ENCODE measurements around the gene ITGA1.

Gene ITGA1

DNA sequence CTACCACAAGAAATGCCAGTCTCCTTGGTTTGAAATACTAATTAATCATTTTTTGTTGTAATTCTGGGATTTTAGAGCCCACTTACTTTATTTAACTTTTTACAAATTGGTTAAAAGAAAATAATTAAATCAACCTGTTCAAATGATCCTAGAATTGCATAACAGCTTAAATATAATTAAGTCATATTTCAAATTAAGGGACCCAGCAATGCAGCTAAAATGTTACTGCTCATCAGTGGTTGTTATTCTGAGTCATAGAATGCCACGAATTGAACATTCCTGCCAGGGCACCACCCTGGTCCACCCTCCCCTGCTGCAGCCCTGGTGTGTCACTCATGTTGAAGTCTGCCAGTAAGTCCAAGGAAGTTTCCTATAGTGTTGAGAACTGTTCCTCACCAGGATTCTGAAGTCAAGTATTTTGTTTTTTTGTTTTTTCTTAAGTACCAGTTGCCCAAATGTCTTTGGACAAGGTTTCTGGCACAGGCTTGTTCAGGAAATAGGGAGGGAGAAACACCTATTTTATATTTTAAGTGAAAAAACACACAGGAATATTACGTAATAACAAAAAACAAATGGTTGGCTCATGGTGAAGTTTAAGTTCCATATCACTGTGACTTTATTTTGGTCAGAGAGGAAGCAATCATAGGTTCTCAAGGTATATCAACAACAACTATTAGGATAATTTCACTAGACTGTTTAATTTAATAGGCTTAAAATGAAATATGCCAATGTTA lies 4.3 kb upstream of the ITGA1 start:
- H3K27ac ChIP-seq: no peak overlapping the region
- no peak for TF ChIP-seq ZFX (IDR thresholded peaks at IDR 0.05)
- TF ChIP-seq, protein P1, sequence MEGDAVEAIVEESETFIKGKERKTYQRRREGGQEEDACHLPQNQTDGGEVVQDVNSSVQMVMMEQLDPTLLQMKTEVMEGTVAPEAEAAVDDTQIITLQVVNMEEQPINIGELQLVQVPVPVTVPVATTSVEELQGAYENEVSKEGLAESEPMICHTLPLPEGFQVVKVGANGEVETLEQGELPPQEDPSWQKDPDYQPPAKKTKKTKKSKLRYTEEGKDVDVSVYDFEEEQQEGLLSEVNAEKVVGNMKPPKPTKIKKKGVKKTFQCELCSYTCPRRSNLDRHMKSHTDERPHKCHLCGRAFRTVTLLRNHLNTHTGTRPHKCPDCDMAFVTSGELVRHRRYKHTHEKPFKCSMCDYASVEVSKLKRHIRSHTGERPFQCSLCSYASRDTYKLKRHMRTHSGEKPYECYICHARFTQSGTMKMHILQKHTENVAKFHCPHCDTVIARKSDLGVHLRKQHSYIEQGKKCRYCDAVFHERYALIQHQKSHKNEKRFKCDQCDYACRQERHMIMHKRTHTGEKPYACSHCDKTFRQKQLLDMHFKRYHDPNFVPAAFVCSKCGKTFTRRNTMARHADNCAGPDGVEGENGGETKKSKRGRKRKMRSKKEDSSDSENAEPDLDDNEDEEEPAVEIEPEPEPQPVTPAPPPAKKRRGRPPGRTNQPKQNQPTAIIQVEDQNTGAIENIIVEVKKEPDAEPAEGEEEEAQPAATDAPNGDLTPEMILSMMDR (conservative IDR thresholded peaks at IDR 0.05): no peak

DNA sequence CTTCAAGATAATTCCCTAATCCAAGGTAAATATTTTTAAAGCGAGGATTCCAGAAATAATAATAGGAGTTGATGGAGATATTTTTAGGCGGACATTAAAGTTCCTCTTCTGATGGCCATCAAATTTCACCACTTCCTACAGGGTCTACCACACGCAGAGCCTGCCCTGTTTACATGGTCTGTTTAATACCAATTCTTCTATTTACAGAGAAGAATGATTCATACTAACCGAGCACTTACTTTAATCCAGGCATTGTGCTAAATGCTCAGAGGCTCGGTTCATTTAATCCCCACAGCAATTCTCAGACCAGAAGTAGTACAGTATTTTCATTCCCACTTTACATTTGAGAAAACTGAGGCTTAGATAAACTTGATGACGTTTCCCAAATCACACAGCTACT lies 3.0 kb upstream of the ITGA1 start:
- no peak overlapping the region for H3K27ac ChIP-seq
- no peak for TF ChIP-seq ZFX (IDR thresholded peaks at IDR 0.05)
- TF ChIP-seq, protein P1 (conservative IDR thresholded peaks at IDR 0.05): no peak

DNA sequence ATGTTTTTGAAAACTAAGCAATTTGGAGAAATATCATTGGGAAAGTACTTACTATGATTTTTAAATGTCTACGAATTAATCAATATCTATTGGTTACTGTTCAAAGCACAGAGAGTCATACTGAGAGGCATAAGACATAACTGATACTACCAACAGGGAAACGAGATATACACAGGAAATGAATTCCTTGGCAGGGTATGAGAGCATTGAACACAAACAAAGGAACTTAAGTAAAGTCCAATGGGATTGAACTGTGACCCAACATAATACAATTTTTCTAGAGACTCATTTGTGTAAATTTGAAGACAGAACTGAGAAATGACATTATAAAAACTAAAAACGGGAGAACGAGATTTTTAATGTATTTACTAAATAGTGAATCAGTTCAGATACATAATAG lies 1.3 kb upstream of the ITGA1 start:
- TF ChIP-seq, protein P1 (conservative IDR thresholded peaks at IDR 0.05): no peak
- TF ChIP-seq ZFX (IDR thresholded peaks at IDR 0.05): no peak
- H3K27ac ChIP-seq: no peak overlapping the region

DNA sequence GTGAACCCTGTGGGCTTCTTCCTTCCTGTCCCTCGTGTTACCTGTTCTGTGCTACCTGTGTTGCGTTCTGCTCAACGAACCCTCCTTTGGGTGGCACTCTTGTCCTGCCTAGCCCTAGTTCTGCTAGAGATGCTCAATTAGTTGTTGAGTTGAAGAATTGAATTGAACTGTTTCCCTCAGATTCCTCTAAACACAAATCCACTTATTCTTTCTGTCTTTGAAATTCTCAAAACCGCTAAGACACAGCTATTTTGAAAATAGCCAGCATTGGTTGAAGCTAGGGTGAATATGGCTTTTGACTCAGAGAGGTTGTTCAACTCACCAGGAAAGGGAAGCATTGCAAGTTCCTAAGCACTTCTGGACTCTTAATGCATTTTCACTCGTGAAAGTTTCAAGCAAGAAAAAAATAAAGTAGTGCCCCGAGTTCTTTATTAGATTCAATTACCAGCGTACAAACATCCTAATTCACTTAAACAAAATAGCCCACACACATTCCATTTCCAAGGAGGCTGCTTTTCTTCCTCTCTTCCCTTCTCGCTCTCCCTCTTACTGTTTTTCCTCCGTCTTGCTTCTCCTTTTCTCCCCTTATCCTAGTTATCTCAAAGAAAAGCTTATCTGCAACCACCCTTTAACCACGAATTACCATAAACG lies 642 bp upstream of the ITGA1 start:
- TF ChIP-seq, protein P1 (conservative IDR thresholded peaks at IDR 0.05): peak; percentile 72
- no peak for TF ChIP-seq ZFX (IDR thresholded peaks at IDR 0.05)
- H3K27ac ChIP-seq: no peak overlapping the region

DNA sequence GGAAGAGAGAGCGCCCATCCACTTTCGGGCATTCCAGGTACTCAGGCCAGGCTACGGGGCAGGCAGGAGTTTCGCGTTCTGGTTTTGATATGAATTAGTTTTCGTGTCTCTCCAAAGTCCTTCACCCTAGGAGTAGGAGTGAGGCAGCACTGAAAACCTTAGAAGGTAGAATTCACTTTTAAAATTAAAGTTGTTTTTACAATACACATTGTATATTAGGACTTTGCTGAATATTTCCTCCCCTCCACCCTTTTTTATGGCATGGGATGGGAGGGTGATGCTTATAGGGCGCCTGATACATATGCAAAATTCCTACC lies 747 bp downstream of the ITGA1 start:
- TF ChIP-seq, protein P1 (conservative IDR thresholded peaks at IDR 0.05): no peak; the same call in 1 of the 2 replicates
- TF ChIP-seq ZFX (IDR thresholded peaks at IDR 0.05): no peak
- peak overlapping the region; percentile 8; the same call in 1 of the 2 replicates for H3K27ac ChIP-seq

DNA sequence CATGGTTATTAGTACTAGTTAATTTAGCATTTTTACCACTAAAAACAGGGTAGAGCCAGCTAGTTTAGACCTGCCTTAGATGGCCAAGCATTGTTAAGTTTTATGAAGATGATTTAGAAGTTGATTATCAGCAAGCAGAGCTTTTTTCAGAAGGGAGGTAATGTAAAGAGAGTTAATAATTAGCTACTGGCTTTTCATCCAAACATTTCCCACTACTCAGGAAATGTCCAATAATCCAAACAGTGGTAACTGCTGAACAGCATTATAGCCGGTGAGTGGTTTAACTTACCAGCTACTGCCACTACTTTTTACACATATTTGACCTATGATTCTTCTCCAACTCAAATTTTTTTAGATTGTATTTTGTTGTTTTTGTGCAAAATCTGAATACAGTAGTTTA lies 1.7 kb downstream of the ITGA1 start:
- no peak overlapping the region for H3K27ac ChIP-seq
- TF ChIP-seq ZFX (IDR thresholded peaks at IDR 0.05): no peak

DNA sequence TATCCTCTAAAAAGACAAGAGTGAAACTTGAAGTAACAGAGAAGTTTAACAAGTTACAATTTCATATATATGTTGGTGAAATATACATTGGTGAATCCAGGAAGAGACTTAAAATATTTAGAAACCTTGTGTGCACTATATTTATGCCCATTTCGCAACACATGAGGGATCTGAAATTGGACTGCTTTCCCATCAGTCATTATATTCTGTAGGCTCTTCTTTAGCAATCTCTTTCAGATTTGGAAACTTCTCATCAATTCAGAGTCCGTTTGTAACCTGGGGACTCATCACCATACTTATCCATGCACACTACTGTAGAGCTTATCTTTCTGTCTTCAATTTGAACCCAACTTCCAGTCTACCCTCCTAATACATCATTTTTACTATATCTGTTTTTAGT lies 2.1 kb downstream of the ITGA1 start:
- no peak overlapping the region for H3K27ac ChIP-seq

More for the DNA sequence above, 2.1 kb downstream of the ITGA1 start:
- TF ChIP-seq, protein P1 (conservative IDR thresholded peaks at IDR 0.05): no peak
- TF ChIP-seq ZFX (IDR thresholded peaks at IDR 0.05): no peak
